ENCODE results near the gene PER2. TPM values are rescaled to one million over a fixed set of nuclear protein-coding genes. Genes with fewer than 3 reads are reported as not detected.

PER2 gene
- total and polyA plus RNA-seq, 2 of the 13 experiments (the other 11 are each of a cell fraction or from before 2014, with no cell fraction given), result 5.1 to 9.4 TPM

GRCh38 chr2:238259061-238260020, 29.1 kb downstream of the PER2 start (continued):
- TF ChIP-seq PBX2 (CRISPR knock-in tag; IDR thresholded peaks at IDR 0.05), result no peak
- no peak for TF ChIP-seq ZNF883 (CRISPR knock-in tag; IDR thresholded peaks at IDR 0.05; ENCODE audit: not compliant biosample characterization)
- no peak for TF ChIP-seq ZNF383 (CRISPR knock-in tag; IDR thresholded peaks at IDR 0.05; ENCODE audit: borderline replicate concordance)
- no peak for TF ChIP-seq YY1 (IDR thresholded peaks at IDR 0.05; ENCODE audit: insufficient read depth, insufficient replicate concordance, low read depth, low read length)
- no peak for TF ChIP-seq EED (CRISPR knock-in tag; IDR thresholded peaks at IDR 0.05)
- TF ChIP-seq, protein P1, sequence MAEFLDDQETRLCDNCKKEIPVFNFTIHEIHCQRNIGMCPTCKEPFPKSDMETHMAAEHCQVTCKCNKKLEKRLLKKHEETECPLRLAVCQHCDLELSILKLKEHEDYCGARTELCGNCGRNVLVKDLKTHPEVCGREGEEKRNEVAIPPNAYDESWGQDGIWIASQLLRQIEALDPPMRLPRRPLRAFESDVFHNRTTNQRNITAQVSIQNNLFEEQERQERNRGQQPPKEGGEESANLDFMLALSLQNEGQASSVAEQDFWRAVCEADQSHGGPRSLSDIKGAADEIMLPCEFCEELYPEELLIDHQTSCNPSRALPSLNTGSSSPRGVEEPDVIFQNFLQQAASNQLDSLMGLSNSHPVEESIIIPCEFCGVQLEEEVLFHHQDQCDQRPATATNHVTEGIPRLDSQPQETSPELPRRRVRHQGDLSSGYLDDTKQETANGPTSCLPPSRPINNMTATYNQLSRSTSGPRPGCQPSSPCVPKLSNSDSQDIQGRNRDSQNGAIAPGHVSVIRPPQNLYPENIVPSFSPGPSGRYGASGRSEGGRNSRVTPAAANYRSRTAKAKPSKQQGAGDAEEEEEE (CRISPR knock-in tag; IDR thresholded peaks at IDR 0.05; ENCODE audit: borderline replicate concordance), result no peak
- peak; percentile 27; the same call in 1 of the 2 replicates for TF ChIP-seq ZFP91 (CRISPR knock-in tag; IDR thresholded peaks at IDR 0.05; ENCODE audit: borderline replicate concordance)
- no peak for TF ChIP-seq SKI (IDR thresholded peaks at IDR 0.05; ENCODE audit: partially characterized antibody)
- no peak for TF ChIP-seq ZNF83 (CRISPR knock-in tag; IDR thresholded peaks at IDR 0.05; ENCODE audit: borderline replicate concordance)
- TF ChIP-seq NR0B2 (CRISPR knock-in tag; IDR thresholded peaks at IDR 0.05), result no peak
- peak; percentile 37; the same call in 1 of the 2 replicates for TF ChIP-seq ZNF768 (CRISPR knock-in tag; IDR thresholded peaks at IDR 0.05)
- TF ChIP-seq ZNF660 (CRISPR knock-in tag; IDR thresholded peaks at IDR 0.05; ENCODE audit: borderline replicate concordance, low read depth), result no peak
- TF ChIP-seq SNAPC4 (CRISPR knock-in tag; IDR thresholded peaks at IDR 0.05), result no peak
- no peak for TF ChIP-seq ZNF503 (CRISPR knock-in tag; IDR thresholded peaks at IDR 0.05)
